DOHH2 (cell line): ENCODE measurements around the gene FAM83F.
A peak's percentile ranks its signal among the peaks of the same experiment; 100 is the strongest.

Experiments used
- H3F3A ChIP-seq: fragments of 200-600 bp; sonication (generic), shearing (Covaris generic); 2 replicates; pipeline ENCODE4 v1.6.0; 2016; ENCODE audit warnings: antibody characterized with exemption, mild to moderate bottlenecking; ENCODE audit not compliant: control insufficient read depth, insufficient read depth
- H3K27ac ChIP-seq: fragments of 200-600 bp; sonication (generic); 2 replicates; pipeline ENCODE4 v1.5.1; 2014; ENCODE audit warnings: low read depth, mild to moderate bottlenecking, low read length, moderate library complexity
- H3K27me3 ChIP-seq: fragments of 200-600 bp; sonication (generic); 2 replicates; pipeline ENCODE4 v1.6.1; 2014; ENCODE audit warnings: mild to moderate bottlenecking, low read length, mixed read lengths; ENCODE audit not compliant: control insufficient read depth
- H3K36me3 ChIP-seq: fragments of 200-600 bp; sonication (generic); 2 replicates; pipeline ENCODE4 v1.6.1; 2014; ENCODE audit warnings: mild to moderate bottlenecking, low read length, moderate library complexity, mixed read lengths; ENCODE audit not compliant: control insufficient read depth
- H3K4me1 ChIP-seq: fragments of 200-600 bp; sonication (generic); 2 replicates; pipeline ENCODE4 v1.6.1; 2014; ENCODE audit warnings: mild to moderate bottlenecking, low read length, mixed read lengths; ENCODE audit not compliant: control insufficient read depth
- H3K4me2 ChIP-seq: fragments of 200-600 bp; sonication (generic); 2 replicates; pipeline ENCODE4 v1.6.0; 2014; ENCODE audit warnings: mild to moderate bottlenecking, low read length, moderate library complexity
- H3K4me3 ChIP-seq: fragments of 200-600 bp; sonication (generic); 2 replicates; pipeline ENCODE4 v1.5.1; 2014; ENCODE audit warnings: mild to moderate bottlenecking, low read length, mixed read lengths
- H3K79me2 ChIP-seq: fragments of 200-600 bp; sonication (generic); 2 replicates; pipeline ENCODE4 v1.6.1; 2014; ENCODE audit warnings: mild to moderate bottlenecking, low read length, mixed read lengths; ENCODE audit not compliant: control insufficient read depth
- H3K9me2 ChIP-seq: fragments of 200-600 bp; sonication (generic); replicated peaks from 2 replicates; pipeline ENCODE4 v1.6.1; 2014; ENCODE audit warnings: mild to moderate bottlenecking, low read length, mixed read lengths; ENCODE audit not compliant: control insufficient read depth
- H3K9me3 ChIP-seq: fragments of 200-600 bp; sonication (generic); 2 replicates; pipeline ENCODE4 v1.6.1; 2014; ENCODE audit warnings: antibody characterized with exemption, low read length, mixed read lengths; ENCODE audit not compliant: control insufficient read depth, insufficient read depth
- H4K20me1 ChIP-seq: fragments of 200-600 bp; sonication (generic); 2 replicates; pipeline ENCODE4 v1.6.0; 2014; ENCODE audit warnings: low read depth, mild to moderate bottlenecking, antibody characterized with exemption, low read length, moderate library complexity; ENCODE audit not compliant: control insufficient read depth, insufficient read depth
- CTCF ChIP-seq: fragments of 200-600 bp; sonication (generic); IDR thresholded peaks from one replicate; pipeline ENCODE4 v1.5.1; 2014; ENCODE audit warnings: antibody characterized with exemption, mild to moderate bottlenecking, low read depth, low read length; ENCODE audit not compliant: poor library complexity, severe bottlenecking
- EZH2phosphoT487 ChIP-seq: fragments of 200-600 bp; sonication (generic); IDR thresholded peaks from 2 replicates; pipeline ENCODE4 v1.6.1; 2017; ENCODE audit warnings: borderline replicate concordance, mild to moderate bottlenecking, antibody characterized with exemption, low read length, moderate library complexity, mixed read lengths

Gene FAM83F

GRCh38 chr22:40055143-40055883 is 60.6 kb downstream of the FAM83F start:
- no peaks in the 10 kb centered on the region for H3K27me3 ChIP-seq
- peaks cover 3% of the 10 kb centered on the region; the same call in 1 of the 2 replicates for H3K36me3 ChIP-seq
- peaks cover 90% of the 10 kb centered on the region for H3K79me2 ChIP-seq
- H3K4me1 ChIP-seq = peaks cover 82% of the 10 kb centered on the region
- peaks cover 34% of the 10 kb centered on the region for H3F3A ChIP-seq
- no peak for TF ChIP-seq EZH2phosphoT487
- no peak for TF ChIP-seq CTCF
- H3K9me2 ChIP-seq = no peaks in the 10 kb centered on the region
- no peaks in the 10 kb centered on the region for H4K20me1 ChIP-seq
- H3K4me3 ChIP-seq = peak overlapping the region; percentile 39
- peak overlapping the region; percentile 70 for H3K4me2 ChIP-seq
- H3K27ac ChIP-seq = peak overlapping the region; percentile 48
- no peaks in the 10 kb centered on the region for H3K9me3 ChIP-seq

GRCh38 chr22:40056154-40056553 is 61.4 kb downstream of the FAM83F start:
- 0 out of 2 replicates have a peak overlapping the region, but pooled peaks have one; percentile 48 for H3K27ac ChIP-seq
- no peaks in the 10 kb centered on the region for H4K20me1 ChIP-seq
- no peak for TF ChIP-seq CTCF
- peak overlapping the region; percentile 70 for H3K4me2 ChIP-seq
- H3K9me2 ChIP-seq = no peaks in the 10 kb centered on the region
- no peaks in the 10 kb centered on the region for H3K27me3 ChIP-seq
- H3F3A ChIP-seq = peaks cover 26% of the 10 kb centered on the region
- H3K4me3 ChIP-seq = no peak overlapping the region
- peaks cover under 1% of the 10 kb centered on the region; the same call in 1 of the 2 replicates for H3K36me3 ChIP-seq
- H3K9me3 ChIP-seq = no peaks in the 10 kb centered on the region
- H3K4me1 ChIP-seq = peaks cover 74% of the 10 kb centered on the region
- H3K79me2 ChIP-seq = peaks cover 95% of the 10 kb centered on the region

- no peak for TF ChIP-seq CTCF
- TF ChIP-seq EZH2phosphoT487 = no peak
- Histone ChIP-seq H3K79me2 (peaks cover 94% of the 10 kb centered on the region), H3K9me3 (no peaks in the 10 kb centered on the region), H3K4me1 (peaks cover 69% of the 10 kb centered on the region), H3K36me3 (no peaks in the 10 kb centered on the region; the same call in 1 of the 2 replicates), H3K4me2 (no peak overlapping the region), H3K27ac (no peak overlapping the region), H3K9me2 (no peaks in the 10 kb centered on the region), H4K20me1 (no peaks in the 10 kb centered on the region), H3K27me3 (no peaks in the 10 kb centered on the region), H3F3A (peaks cover 22% of the 10 kb centered on the region), H3K4me3 (no peak overlapping the region)
Measured at GRCh38 chr22:40056559-40056958, 61.8 kb downstream of the FAM83F start.
